ENCODE data around the gene ULBP2.
A peak's percentile ranks its signal among the peaks of the same experiment; 100 is the strongest.
"Not testable (repeated sequence)": the region's sequence is repeated elsewhere in the genome, so short reads cannot be mapped to it uniquely, and the experiment has no call there.

Gene ULBP2

GRCh38 chr6:149934249-149935156 is 7.3 kb upstream of the ULBP2 start:
- FAIRE-seq (no peak), DNase-seq (ENCODE audit: insufficient read length, low spot score) (no peak)
- TF ChIP-seq CTCF (IDR thresholded peaks at IDR 0.05; ENCODE audit: insufficient read depth, missing control alignments): peak; percentile 80

GRCh38 chr6:149935246-149935645 is 6.6 kb upstream of the ULBP2 start:
- FAIRE-seq (no peak), DNase-seq (ENCODE audit: insufficient read length, low spot score) (no peak)
- TF ChIP-seq CTCF (IDR thresholded peaks at IDR 0.05; ENCODE audit: insufficient read depth, missing control alignments): no peak

GRCh38 chr6:149935668-149936067 is 6.1 kb upstream of the ULBP2 start:
- TF ChIP-seq CTCF (IDR thresholded peaks at IDR 0.05; ENCODE audit: insufficient read depth, missing control alignments): no peak
- DNase-seq (ENCODE audit: insufficient read length, low spot score) (no peak), FAIRE-seq (no peak)

- no peak for DNase-seq (ENCODE audit: insufficient read length, low spot score)
- FAIRE-seq: no peak
- TF ChIP-seq CTCF (IDR thresholded peaks at IDR 0.05; ENCODE audit: insufficient read depth, missing control alignments): no peak
Observed at GRCh38 chr6:149936743-149937142, 5.1 kb upstream of the ULBP2 start.

- not testable (repeated sequence) for FAIRE-seq; DNase-seq (ENCODE audit: insufficient read length, low spot score)
Observed at GRCh38 chr6:149938013-149938570, 3.7 kb upstream of the ULBP2 start.

- no peak for TF ChIP-seq CTCF (IDR thresholded peaks at IDR 0.05; ENCODE audit: insufficient read depth, missing control alignments)
- no peak for FAIRE-seq
- DNase-seq (ENCODE audit: insufficient read length, low spot score): no peak
Observed at GRCh38 chr6:149938571-149939355, 3.1 kb upstream of the ULBP2 start.

GRCh38 chr6:149939356-149939648 is 2.5 kb upstream of the ULBP2 start:
- FAIRE-seq (no peak), DNase-seq (ENCODE audit: insufficient read length, low spot score) (no peak)
- TF ChIP-seq CTCF (IDR thresholded peaks at IDR 0.05; ENCODE audit: insufficient read depth, missing control alignments): no peak
